Hematopoietic multipotent progenitor cell treated with erythropoietin and hydrocortisone succinate and interleukin-3 and kit ligand, for 6 days (in vitro differentiated cells): ENCODE data around the gene NTMT1.

Source experiments
- DNase-seq: peaks from one replicate; pipeline ENCODE4 v3.0.0-alpha.2; 2015

NTMT1 gene

DNA sequence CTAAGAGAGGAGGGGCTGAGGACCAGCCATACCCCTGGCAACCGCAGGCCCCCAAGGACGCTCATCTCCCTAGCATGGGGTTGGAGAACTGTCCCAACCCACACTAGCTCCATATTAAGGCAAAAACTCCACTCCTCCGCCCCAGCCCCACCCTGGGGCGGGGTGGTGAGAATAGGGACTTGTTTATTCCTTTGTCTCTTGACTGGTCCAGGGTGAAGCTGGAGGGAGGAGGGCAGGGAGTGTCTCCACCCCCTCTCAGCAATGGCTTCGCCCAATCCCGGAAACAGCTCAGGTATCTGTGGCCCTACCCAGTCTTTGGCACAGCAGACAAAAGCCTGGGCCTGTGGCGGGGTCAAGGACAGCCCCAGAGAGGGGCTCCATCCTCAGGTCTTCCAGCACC, 56.4 kb downstream of the NTMT1 start:
- no peak for DNase-seq

GRCh38 chr9:129685220-129685932, 59.4 kb downstream of the NTMT1 start:
- DNase-seq, result no peak
